Measurements from ENCODE around the gene PROKR1. TPM values are rescaled to one million over a fixed set of nuclear protein-coding genes. Genes with fewer than 3 reads are reported as not detected.
A peak's percentile ranks its signal among the peaks of the same experiment; 100 is the strongest.

PROKR1 gene
- total and polyA plus RNA-seq, 3 donors from 2014 or later, result 0.24 to 0.50 (median 0.36) TPM

DNA sequence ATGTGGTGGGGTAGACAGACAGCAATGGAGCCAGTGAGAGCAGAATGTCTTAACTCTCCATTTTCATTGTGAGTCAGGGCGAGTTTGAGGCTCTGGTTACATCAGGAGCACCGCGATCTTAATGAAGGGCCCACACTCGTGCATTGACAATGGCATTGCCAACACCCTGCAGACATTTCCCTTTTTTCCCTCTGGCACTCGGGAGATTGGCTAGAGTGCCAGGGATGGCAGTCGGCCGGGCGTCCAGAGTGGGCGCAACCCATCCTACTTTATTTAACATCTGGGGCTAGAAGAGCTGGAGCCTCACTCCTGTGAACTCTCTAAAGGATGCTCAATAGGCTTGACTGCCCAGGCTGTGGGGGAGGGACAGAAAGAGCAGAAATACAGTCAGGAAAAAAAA is 9.7 kb downstream of the PROKR1 start:
- Histone ChIP-seq H3K4me3 (no peak overlapping the region), H3K27ac (no peak overlapping the region), H3K4me1 (no peaks in the 10 kb centered on the region), H3K27me3 (no peaks in the 10 kb centered on the region), H3K9me3 (no peaks in the 10 kb centered on the region), H3K36me3 (ENCODE audit: low read depth, missing control alignments) (no peaks in the 10 kb centered on the region)
- no peak for TF ChIP-seq POLR2A (IDR thresholded peaks at IDR 0.05)
- TF ChIP-seq, protein P1, sequence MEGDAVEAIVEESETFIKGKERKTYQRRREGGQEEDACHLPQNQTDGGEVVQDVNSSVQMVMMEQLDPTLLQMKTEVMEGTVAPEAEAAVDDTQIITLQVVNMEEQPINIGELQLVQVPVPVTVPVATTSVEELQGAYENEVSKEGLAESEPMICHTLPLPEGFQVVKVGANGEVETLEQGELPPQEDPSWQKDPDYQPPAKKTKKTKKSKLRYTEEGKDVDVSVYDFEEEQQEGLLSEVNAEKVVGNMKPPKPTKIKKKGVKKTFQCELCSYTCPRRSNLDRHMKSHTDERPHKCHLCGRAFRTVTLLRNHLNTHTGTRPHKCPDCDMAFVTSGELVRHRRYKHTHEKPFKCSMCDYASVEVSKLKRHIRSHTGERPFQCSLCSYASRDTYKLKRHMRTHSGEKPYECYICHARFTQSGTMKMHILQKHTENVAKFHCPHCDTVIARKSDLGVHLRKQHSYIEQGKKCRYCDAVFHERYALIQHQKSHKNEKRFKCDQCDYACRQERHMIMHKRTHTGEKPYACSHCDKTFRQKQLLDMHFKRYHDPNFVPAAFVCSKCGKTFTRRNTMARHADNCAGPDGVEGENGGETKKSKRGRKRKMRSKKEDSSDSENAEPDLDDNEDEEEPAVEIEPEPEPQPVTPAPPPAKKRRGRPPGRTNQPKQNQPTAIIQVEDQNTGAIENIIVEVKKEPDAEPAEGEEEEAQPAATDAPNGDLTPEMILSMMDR (IDR thresholded peaks at IDR 0.05), result no peak
- intact Hi-C loops (cut with DNase I; ENCODE audit: low total_unique reads), result no loop called here
- 73 to 84% methylated on average over 9 of the region's 9 CpGs for WGBS, 2 donors
- DNase-seq, result no peak

DNA sequence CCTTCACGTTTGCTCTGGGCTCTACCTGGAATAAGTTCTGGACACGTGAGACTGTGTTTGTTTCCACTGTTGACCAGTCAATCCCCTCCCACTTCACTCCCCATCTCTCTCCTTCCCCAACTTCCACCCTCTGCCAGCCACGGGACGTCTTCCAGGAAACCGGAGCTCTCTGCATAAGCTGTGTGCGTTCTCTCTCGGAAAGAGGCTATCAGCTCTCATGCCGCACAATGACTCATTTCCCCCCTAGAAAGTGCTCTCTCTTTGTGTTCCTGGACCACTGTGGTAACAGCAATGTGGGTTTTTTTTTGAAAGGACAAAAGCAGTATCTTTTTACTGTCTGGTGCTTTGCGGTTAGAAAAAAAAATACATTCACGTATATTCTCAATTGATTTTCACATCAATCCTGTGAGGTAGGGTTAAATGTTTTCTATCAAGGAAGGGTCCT is 10.2 kb downstream of the PROKR1 start:
- Histone ChIP-seq H3K4me1 (no peaks in the 10 kb centered on the region), H3K9me3 (no peaks in the 10 kb centered on the region), H3K27me3 (no peaks in the 10 kb centered on the region), H3K27ac (no peak overlapping the region), H3K4me3 (no peak overlapping the region), H3K36me3 (ENCODE audit: low read depth, missing control alignments) (no peaks in the 10 kb centered on the region)
- intact Hi-C loops (cut with DNase I; ENCODE audit: low total_unique reads), result no loop called here
- WGBS, 2 donors, result 12 to 23% methylated on average over 10 of the region's 10 CpGs
- peak; percentile 17 for DNase-seq
- TF ChIP-seq POLR2A (IDR thresholded peaks at IDR 0.05), result no peak
- TF ChIP-seq, protein P1 (IDR thresholded peaks at IDR 0.05), result no peak

DNA sequence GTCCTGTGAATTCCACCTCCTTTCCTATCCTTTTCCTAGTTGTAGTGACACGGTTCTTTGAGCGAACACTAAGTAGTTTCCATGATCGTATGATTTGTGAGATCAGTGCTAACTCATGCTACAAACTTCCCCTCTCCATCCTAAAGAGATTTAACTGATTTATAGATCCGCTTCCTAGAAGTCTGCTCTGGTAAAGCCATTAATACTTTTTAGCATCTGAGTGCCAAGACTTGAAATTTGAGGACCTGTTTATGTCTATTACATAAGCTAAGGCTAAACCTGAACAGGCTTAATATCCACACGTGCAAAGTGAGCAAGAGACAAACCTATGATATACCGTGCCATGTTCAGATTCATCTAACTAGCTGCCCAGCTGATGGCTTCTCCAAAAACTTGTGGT is 14.9 kb downstream of the PROKR1 start:
- no peak for DNase-seq
- Histone ChIP-seq H3K36me3 (ENCODE audit: low read depth, missing control alignments) (no peaks in the 10 kb centered on the region), H3K27me3 (no peaks in the 10 kb centered on the region), H3K27ac (no peak overlapping the region), H3K9me3 (no peaks in the 10 kb centered on the region), H3K4me3 (no peak overlapping the region), H3K4me1 (no peaks in the 10 kb centered on the region)
- intact Hi-C loops (cut with DNase I; ENCODE audit: low total_unique reads), result no loop called here
- no peak for TF ChIP-seq POLR2A (IDR thresholded peaks at IDR 0.05)
- TF ChIP-seq, protein P1 (IDR thresholded peaks at IDR 0.05), result no peak
- WGBS, 2 donors, result 73 to 80% methylated on average over 6 of the region's 6 CpGs

DNA sequence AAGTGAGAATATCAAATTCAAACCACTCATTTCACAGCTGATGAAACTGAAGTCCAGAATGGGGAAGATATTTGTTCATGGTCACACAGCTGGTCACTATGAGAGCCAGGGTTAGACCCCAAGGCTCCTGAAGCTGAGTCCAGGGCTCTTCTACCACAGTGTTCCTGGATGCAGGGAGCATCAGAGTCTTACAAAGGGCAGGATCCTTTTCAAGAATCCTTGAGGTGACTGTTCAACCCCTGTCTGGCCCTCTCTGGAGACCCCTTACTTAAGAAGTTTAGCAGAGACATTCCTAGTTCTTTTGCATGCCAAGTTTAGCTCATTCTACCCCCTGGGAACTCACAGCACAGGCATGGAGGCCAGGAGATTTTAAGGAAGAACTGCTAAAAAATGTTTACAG is 15.7 kb downstream of the PROKR1 start:
- intact Hi-C loops (cut with DNase I; ENCODE audit: low total_unique reads), result no loop called here
- Histone ChIP-seq H3K4me3 (no peak overlapping the region), H3K4me1 (no peaks in the 10 kb centered on the region), H3K27ac (no peak overlapping the region), H3K9me3 (no peaks in the 10 kb centered on the region), H3K27me3 (no peaks in the 10 kb centered on the region), H3K36me3 (ENCODE audit: low read depth, missing control alignments) (no peaks in the 10 kb centered on the region)
- TF ChIP-seq, protein P1 (IDR thresholded peaks at IDR 0.05), result no peak
- TF ChIP-seq POLR2A (IDR thresholded peaks at IDR 0.05), result no peak
- no peak for DNase-seq

DNA sequence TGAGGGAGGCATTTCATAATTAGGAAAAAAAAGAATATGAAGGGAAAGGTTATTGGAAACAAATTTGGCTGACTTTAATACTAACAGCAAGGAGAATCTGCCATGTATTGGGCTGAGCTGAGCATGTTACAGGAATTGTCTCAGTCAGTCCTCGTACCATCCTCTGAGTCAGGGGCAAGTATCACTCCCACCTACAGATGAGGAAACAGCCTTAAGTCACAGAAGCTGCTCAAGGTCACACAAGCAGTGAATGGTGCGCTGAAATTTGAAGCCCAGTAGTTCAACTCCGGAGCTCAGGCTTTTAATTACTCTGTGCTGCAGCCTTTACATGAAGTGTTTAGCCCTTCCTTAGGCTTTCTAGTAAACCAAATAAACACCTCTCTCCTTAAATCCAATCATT is 17.3 kb downstream of the PROKR1 start:
- Histone ChIP-seq H3K4me1 (no peaks in the 10 kb centered on the region), H3K4me3 (no peak overlapping the region), H3K36me3 (ENCODE audit: low read depth, missing control alignments) (no peaks in the 10 kb centered on the region), H3K27ac (no peak overlapping the region), H3K9me3 (no peaks in the 10 kb centered on the region), H3K27me3 (no peaks in the 10 kb centered on the region)
- WGBS, 2 donors, result 41 to 43% methylated on average over 3 of the region's 3 CpGs
- TF ChIP-seq, protein P1 (IDR thresholded peaks at IDR 0.05), result no peak
- no peak for TF ChIP-seq POLR2A (IDR thresholded peaks at IDR 0.05)
- intact Hi-C loops (cut with DNase I; ENCODE audit: low total_unique reads), result no loop called here
- DNase-seq, result no peak
